Neural crest cell (in vitro differentiated cells): Measurements from ENCODE around the gene SPHK1. TPM values are rescaled to one million over a fixed set of nuclear protein-coding genes. Genes with fewer than 3 reads are reported as not detected.

Experiments used
- DNase-seq: peaks from one replicate; pipeline ENCODE4 v3.0.0; 2021; ENCODE audit warnings: low read depth, mixed read lengths, low spot score
- H3K27ac Mint-ChIP-seq: one replicate; pipeline ENCODE4 v1.8.0; 2021; ENCODE audit warnings: mild to moderate bottlenecking, mixed read lengths; ENCODE audit not compliant: unreplicated experiment
- H3K27me3 Mint-ChIP-seq: 2 replicates; pipeline ENCODE4 v1.8.0; 2021; ENCODE audit warnings: low read depth, mild to moderate bottlenecking, mixed read lengths
- H3K36me3 Mint-ChIP-seq: 2 replicates; pipeline ENCODE4 v1.8.0; 2021; ENCODE audit warnings: low read depth, mild to moderate bottlenecking, mixed read lengths
- H3K4me1 Mint-ChIP-seq: 2 replicates; pipeline ENCODE4 v1.8.0; 2021; ENCODE audit warnings: mixed read lengths
- H3K4me3 Mint-ChIP-seq: one replicate; pipeline ENCODE4 v1.8.0; 2021; ENCODE audit warnings: mild to moderate bottlenecking, mixed read lengths
- H3K9me3 Mint-ChIP-seq: 2 replicates; pipeline ENCODE4 v1.8.0; 2021; ENCODE audit warnings: mixed read lengths
- CTCF ChIP-seq: fragments of 200-600 bp; sonication (generic); conservative IDR thresholded peaks from 2 replicates; pipeline ENCODE4 v1.5.0; 2021; ENCODE audit warnings: antibody characterized with exemption, mild to moderate bottlenecking
- total RNA-seq: library from RNA; stranded (reverse); gene quantifications from 2 replicates; pipeline ENCODE4 v1.2.1, GENCODE V29; 2021

The SPHK1 gene
- total RNA-seq, 1 donor from 2014 or later: 21.1 TPM

- Mint-ChIP-seq H3K27me3 (no peaks in the 10 kb centered on the region), H3K36me3 (peaks cover 3% of the 10 kb centered on the region), H3K27ac (no peak overlapping the region), H3K4me1 (peaks cover 46% of the 10 kb centered on the region), H3K4me3 (no peak overlapping the region), H3K9me3 (no peaks in the 10 kb centered on the region)
- no peak for DNase-seq
- no peak for TF ChIP-seq CTCF
Measured at GRCh38 chr17:76416899-76417298, 32.5 kb downstream of the SPHK1 start.

GRCh38 chr17:76417499-76418143, 33.2 kb downstream of the SPHK1 start:
- Mint-ChIP-seq H3K9me3 (no peaks in the 10 kb centered on the region), H3K4me1 (peaks cover 46% of the 10 kb centered on the region), H3K27ac (no peak overlapping the region), H3K4me3 (no peak overlapping the region), H3K36me3 (peaks cover 4% of the 10 kb centered on the region), H3K27me3 (no peaks in the 10 kb centered on the region)
- no peak for TF ChIP-seq CTCF
- DNase-seq: no peak

DNA sequence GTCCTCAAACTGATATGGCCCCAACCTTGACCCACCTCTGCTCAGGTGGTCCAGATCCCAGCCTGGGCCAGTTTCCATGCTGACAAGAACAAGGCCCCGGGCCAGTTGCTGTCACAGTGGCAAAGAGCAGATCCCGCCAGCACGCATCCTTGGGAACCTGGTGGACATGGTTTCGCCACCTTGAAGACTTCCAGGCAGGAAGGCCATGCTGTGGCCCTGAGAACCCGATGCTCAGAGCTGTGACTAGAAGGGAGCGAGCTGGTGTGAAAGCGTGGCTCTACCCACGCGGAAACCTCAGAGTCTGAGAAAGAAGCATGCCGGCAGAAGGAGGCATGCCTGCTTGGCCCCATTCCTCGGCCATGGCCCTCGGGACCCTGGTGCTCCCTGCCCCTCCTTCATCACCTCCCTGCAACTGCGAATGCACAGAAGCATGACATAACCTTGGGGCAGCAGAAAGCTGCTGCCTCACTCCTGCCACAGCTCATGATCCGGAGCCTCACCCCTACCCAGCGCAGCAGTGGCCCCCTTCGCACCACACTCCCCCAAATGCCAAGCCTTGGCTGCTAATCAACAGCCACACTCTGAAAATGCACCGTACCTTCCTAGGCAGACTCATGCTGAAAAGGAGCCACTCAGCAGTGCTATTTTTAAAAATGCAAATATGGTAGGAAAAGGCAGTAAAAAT, 35.3 kb downstream of the SPHK1 start:
- Mint-ChIP-seq H3K36me3 (peaks cover 7% of the 10 kb centered on the region), H3K27ac (peak overlapping the region; percentile 75), H3K4me1 (peaks cover 30% of the 10 kb centered on the region), H3K9me3 (no peaks in the 10 kb centered on the region), H3K4me3 (no peak overlapping the region), H3K27me3 (no peaks in the 10 kb centered on the region)
- no peak for TF ChIP-seq CTCF
- DNase-seq: no peak

- H3K4me3 Mint-ChIP-seq: no peak overlapping the region
- H3K4me1 Mint-ChIP-seq: peaks cover 23% of the 10 kb centered on the region
- peaks cover 7% of the 10 kb centered on the region for H3K36me3 Mint-ChIP-seq
- no peaks in the 10 kb centered on the region for H3K9me3 Mint-ChIP-seq
- H3K27ac Mint-ChIP-seq: peak overlapping the region; percentile 64
- TF ChIP-seq CTCF: no peak
- DNase-seq: no peak
- H3K27me3 Mint-ChIP-seq: no peaks in the 10 kb centered on the region
Measured at GRCh38 chr17:76420356-76421043, 36.1 kb downstream of the SPHK1 start.

DNA sequence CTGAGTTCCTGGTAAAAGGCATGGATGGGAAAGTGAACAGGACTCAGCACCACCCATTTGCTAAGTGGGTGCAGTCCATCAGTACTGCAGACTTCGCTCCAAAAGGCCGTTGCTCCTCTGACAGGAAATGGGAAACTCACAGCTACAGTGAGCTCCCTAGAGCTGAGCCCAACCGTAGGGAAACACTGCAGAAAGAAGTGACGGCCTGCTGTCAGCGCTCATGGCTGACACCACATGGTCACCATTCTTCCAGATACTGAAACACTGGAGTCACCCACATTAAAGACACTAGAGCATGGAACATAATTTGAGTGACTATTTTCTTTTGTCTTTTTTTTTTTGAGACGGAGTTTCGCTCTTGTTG, 36.6 kb downstream of the SPHK1 start:
- H3K9me3 Mint-ChIP-seq: no peaks in the 10 kb centered on the region
- peaks cover 7% of the 10 kb centered on the region for H3K36me3 Mint-ChIP-seq
- TF ChIP-seq CTCF: no peak
- no peak for DNase-seq
- H3K4me3 Mint-ChIP-seq: no peak overlapping the region
- H3K27me3 Mint-ChIP-seq: no peaks in the 10 kb centered on the region
- H3K27ac Mint-ChIP-seq: no peak overlapping the region
- H3K4me1 Mint-ChIP-seq: peaks cover 23% of the 10 kb centered on the region
